PC-3 (cell line): ENCODE results near the gene RAB17.

Experiments used
- EZH2 ChIP-seq: fragments of 300-600 bp; sonication (generic); IDR thresholded peaks from one replicate; pipeline ENCODE4 v1.6.1; 2017; ENCODE audit warnings: antibody characterized with exemption, mild to moderate bottlenecking, low read length; ENCODE audit not compliant: unreplicated experiment
- TF ChIP-seq, protein P1 (sequence below): fragments of 300-600 bp; sonication (generic); conservative IDR thresholded peaks from 2 replicates; pipeline ENCODE4 v1.5.1; 2017; ENCODE audit warnings: antibody characterized with exemption, low read depth, mild to moderate bottlenecking, low read length

GRCh38 chr2:237546876-237547395 lies 43.6 kb downstream of the RAB17 start:
- TF ChIP-seq, protein P1, sequence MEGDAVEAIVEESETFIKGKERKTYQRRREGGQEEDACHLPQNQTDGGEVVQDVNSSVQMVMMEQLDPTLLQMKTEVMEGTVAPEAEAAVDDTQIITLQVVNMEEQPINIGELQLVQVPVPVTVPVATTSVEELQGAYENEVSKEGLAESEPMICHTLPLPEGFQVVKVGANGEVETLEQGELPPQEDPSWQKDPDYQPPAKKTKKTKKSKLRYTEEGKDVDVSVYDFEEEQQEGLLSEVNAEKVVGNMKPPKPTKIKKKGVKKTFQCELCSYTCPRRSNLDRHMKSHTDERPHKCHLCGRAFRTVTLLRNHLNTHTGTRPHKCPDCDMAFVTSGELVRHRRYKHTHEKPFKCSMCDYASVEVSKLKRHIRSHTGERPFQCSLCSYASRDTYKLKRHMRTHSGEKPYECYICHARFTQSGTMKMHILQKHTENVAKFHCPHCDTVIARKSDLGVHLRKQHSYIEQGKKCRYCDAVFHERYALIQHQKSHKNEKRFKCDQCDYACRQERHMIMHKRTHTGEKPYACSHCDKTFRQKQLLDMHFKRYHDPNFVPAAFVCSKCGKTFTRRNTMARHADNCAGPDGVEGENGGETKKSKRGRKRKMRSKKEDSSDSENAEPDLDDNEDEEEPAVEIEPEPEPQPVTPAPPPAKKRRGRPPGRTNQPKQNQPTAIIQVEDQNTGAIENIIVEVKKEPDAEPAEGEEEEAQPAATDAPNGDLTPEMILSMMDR = no peak
- TF ChIP-seq EZH2 = no peak
